ENCODE results near the gene PRR36.

- TF ChIP-seq, protein P1, sequence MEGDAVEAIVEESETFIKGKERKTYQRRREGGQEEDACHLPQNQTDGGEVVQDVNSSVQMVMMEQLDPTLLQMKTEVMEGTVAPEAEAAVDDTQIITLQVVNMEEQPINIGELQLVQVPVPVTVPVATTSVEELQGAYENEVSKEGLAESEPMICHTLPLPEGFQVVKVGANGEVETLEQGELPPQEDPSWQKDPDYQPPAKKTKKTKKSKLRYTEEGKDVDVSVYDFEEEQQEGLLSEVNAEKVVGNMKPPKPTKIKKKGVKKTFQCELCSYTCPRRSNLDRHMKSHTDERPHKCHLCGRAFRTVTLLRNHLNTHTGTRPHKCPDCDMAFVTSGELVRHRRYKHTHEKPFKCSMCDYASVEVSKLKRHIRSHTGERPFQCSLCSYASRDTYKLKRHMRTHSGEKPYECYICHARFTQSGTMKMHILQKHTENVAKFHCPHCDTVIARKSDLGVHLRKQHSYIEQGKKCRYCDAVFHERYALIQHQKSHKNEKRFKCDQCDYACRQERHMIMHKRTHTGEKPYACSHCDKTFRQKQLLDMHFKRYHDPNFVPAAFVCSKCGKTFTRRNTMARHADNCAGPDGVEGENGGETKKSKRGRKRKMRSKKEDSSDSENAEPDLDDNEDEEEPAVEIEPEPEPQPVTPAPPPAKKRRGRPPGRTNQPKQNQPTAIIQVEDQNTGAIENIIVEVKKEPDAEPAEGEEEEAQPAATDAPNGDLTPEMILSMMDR (IDR thresholded peaks at IDR 0.05), result no peak
- TF ChIP-seq GABPB1 (CRISPR knock-in tag; IDR thresholded peaks at IDR 0.05) (no peak), ZNF416 (CRISPR knock-in tag; IDR thresholded peaks at IDR 0.05) (no peak), JUN (CRISPR knock-in tag; IDR thresholded peaks at IDR 0.05) (no peak)
- TF ChIP-seq, protein P2, sequence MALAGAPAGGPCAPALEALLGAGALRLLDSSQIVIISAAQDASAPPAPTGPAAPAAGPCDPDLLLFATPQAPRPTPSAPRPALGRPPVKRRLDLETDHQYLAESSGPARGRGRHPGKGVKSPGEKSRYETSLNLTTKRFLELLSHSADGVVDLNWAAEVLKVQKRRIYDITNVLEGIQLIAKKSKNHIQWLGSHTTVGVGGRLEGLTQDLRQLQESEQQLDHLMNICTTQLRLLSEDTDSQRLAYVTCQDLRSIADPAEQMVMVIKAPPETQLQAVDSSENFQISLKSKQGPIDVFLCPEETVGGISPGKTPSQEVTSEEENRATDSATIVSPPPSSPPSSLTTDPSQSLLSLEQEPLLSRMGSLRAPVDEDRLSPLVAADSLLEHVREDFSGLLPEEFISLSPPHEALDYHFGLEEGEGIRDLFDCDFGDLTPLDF (CRISPR knock-in tag; IDR thresholded peaks at IDR 0.05), result no peak
These were observed 4.7 kb downstream of the PRR36 start for GRCh38 chr19:7869453-7869909.
